Heart left ventricle (tissue), 13 donors: ENCODE data around the gene ARHGAP24.

Experiments used
- CTCF ChIP-seq, 12 donors: fragments of 200-600 bp; sonication (generic) in 4 of 12; IDR thresholded peaks; one replicate each; pipeline versions ENCODE4 v1.5.0 to v1.8.0; 2018 to 2022; ENCODE audit warnings: antibody characterized with exemption in 12 of 12, mild to moderate bottlenecking in 5 of 12
- POLR2A ChIP-seq, 2 donors: fragments of 450-650 bp; IDR thresholded peaks; one replicate each; pipeline ENCODE4 v1.6.1; 2017; ENCODE audit warnings: antibody characterized with exemption in 2 of 2, mild to moderate bottlenecking in 2 of 2, moderate library complexity in 2 of 2
- donor health status: ischemic (EF 13 %, LVEDD 7.1; RV severe dilation, severe dysfunction).
- donor health status: DM: no; HTN: yes; CAD: no.
- donor health status: DM: no; HTN: no; CAD: no.
- donor health status: ischemic (EF 25% LVEDD 6.9; RV normal size, moderate dysfunction).
- donor health status: ischemic (EF 25% LVEDD 5.7; RV mildly dilated, moderate dysfunction).
- donor health status: ischemic (EF 35%, LVEDD 5.7; RV mildly dilated, moderate dysfunction).
- donor health status: nonischemic (EF 11% LVEDD 7.7; RV severe dilation, severe dysfunction).
- donor health status: DM: yes; HTN: yes; CAD: no.
- donor health status: PGD.
- donor health status: ischemic (EF 29% LVEDD 5.4; RV normal size, mild dysfunction).
- donor health status: nonischemic (EF 23%, LVEDD 6.1; RV moderate dilation, normal function).

- no peak for TF ChIP-seq CTCF (IDR thresholded peaks at IDR 0.05)
- no peak for TF ChIP-seq POLR2A (IDR thresholded peaks at IDR 0.05)
Observed at GRCh38 chr4:85686398-85686797, 211.4 kb downstream of the ARHGAP24 start.
